Testis (tissue), 2 donors: Measurements from ENCODE around the gene CAVIN2.

Experiments used
- POLR2A ChIP-seq: fragments of 450-650 bp; IDR thresholded peaks from one replicate; pipeline ENCODE4 v1.6.1; 2017; ENCODE audit warnings: antibody characterized with exemption, mild to moderate bottlenecking, moderate library complexity
- TF ChIP-seq, protein P1 (sequence below), 3 experiments: fragments of 450-650 bp in 2 of 3; fragments of 200-600 bp in 1 of 3; sonication (generic) in 1 of 3; IDR thresholded peaks; one replicate each; pipeline ENCODE4 v1.5.1; 2016 to 2019; ENCODE audit warnings: antibody characterized with exemption in 3 of 3, mild to moderate bottlenecking in 2 of 3, moderate library complexity in 1 of 3

DNA sequence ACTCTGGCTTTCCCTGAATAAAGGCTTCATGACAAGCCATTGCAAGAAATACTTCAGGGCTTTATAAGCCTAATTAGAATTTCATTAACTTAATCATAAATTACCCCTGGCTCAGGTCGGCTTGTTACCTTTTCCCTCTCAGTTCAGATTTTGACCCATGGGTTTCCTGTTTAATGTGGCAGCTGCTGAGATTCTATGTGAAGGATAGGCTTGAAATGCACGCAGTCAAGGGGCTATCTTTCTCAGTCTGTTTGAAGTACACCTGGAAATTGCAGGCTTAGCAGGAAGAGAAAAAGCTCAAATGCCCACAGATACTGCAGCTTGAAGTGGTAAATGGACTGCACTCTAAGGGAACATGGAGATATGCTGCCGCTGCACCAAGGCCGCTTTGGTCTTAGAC is 49.4 kb downstream of the CAVIN2 start:
- TF ChIP-seq, protein P1, sequence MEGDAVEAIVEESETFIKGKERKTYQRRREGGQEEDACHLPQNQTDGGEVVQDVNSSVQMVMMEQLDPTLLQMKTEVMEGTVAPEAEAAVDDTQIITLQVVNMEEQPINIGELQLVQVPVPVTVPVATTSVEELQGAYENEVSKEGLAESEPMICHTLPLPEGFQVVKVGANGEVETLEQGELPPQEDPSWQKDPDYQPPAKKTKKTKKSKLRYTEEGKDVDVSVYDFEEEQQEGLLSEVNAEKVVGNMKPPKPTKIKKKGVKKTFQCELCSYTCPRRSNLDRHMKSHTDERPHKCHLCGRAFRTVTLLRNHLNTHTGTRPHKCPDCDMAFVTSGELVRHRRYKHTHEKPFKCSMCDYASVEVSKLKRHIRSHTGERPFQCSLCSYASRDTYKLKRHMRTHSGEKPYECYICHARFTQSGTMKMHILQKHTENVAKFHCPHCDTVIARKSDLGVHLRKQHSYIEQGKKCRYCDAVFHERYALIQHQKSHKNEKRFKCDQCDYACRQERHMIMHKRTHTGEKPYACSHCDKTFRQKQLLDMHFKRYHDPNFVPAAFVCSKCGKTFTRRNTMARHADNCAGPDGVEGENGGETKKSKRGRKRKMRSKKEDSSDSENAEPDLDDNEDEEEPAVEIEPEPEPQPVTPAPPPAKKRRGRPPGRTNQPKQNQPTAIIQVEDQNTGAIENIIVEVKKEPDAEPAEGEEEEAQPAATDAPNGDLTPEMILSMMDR (IDR thresholded peaks at IDR 0.05): no peak
- TF ChIP-seq POLR2A: no peak
